Neural progenitor cell (in vitro differentiated cells): Measurements from ENCODE around the gene GBA3. TPM values are rescaled to one million over a fixed set of nuclear protein-coding genes. Genes with fewer than 3 reads are reported as not detected.

Experiments
- DNase-seq: peaks from one replicate; pipeline ENCODE4 v3.0.0-alpha.2; 2016; ENCODE audit warnings: low spot score
- H2AFZ ChIP-seq: fragments of 200-600 bp; sonication (generic); replicated peaks from 2 replicates; pipeline ENCODE4 v1.6.1; 2016; ENCODE audit warnings: antibody characterized with exemption
- H3F3A ChIP-seq: fragments of 200-600 bp; sonication (generic); 2 replicates; pipeline ENCODE4 v1.6.1; 2016; ENCODE audit warnings: antibody characterized with exemption, low read depth
- H3K27ac ChIP-seq: fragments of 200-600 bp; sonication (generic); 2 replicates; pipeline ENCODE4 v1.5.1; 2016; ENCODE audit warnings: mild to moderate bottlenecking
- H3K27me3 ChIP-seq: fragments of 200-600 bp; sonication (generic); 2 replicates; pipeline ENCODE4 v1.6.1; 2016; ENCODE audit warnings: mild to moderate bottlenecking, moderate library complexity
- H3K36me3 ChIP-seq: fragments of 200-600 bp; sonication (generic); 2 replicates; pipeline ENCODE4 v1.5.1; 2016
- H3K4me1 ChIP-seq: fragments of 200-600 bp; sonication (generic); 2 replicates; pipeline ENCODE4 v1.6.1; 2016; ENCODE audit warnings: mixed run types
- H3K4me2 ChIP-seq: fragments of 200-600 bp; sonication (generic); 2 replicates; pipeline ENCODE4 v1.6.1; 2016
- H3K4me3 ChIP-seq: fragments of 200-600 bp; sonication (generic); 2 replicates; pipeline ENCODE4 v1.5.1; 2016
- H3K79me2 ChIP-seq: fragments of 200-600 bp; sonication (generic); 2 replicates; pipeline ENCODE4 v1.6.1; 2016; ENCODE audit warnings: low read depth
- H3K9ac ChIP-seq: fragments of 200-600 bp; sonication (generic); 2 replicates; pipeline ENCODE4 v1.6.1; 2016
- H3K9me3 ChIP-seq: fragments of 200-600 bp; sonication (generic); 2 replicates; pipeline ENCODE4 v1.5.1; 2016; ENCODE audit warnings: low read depth
- H4K20me1 ChIP-seq: fragments of 200-600 bp; sonication (generic); 2 replicates; pipeline ENCODE4 v1.6.1; 2016; ENCODE audit warnings: low read depth
- H3K27ac Mint-ChIP-seq: 3 replicates; pipeline ENCODE4 v1.8.0; 2021; ENCODE audit warnings: mixed read lengths
- H3K27me3 Mint-ChIP-seq: 2 replicates; pipeline ENCODE4 v1.8.0; 2022; ENCODE audit warnings: low read depth, mild to moderate bottlenecking, inconsistent platforms, moderate library complexity, mixed read lengths; ENCODE audit not compliant: insufficient read depth
- H3K36me3 Mint-ChIP-seq: 3 replicates; pipeline ENCODE4 v1.8.0; 2021; ENCODE audit warnings: mixed read lengths
- H3K4me1 Mint-ChIP-seq: 3 replicates; pipeline ENCODE4 v1.8.0; 2021; ENCODE audit warnings: mixed read lengths
- H3K4me3 Mint-ChIP-seq: 3 replicates; pipeline ENCODE4 v1.8.0; 2021; ENCODE audit warnings: mild to moderate bottlenecking, moderate library complexity, mixed read lengths
- H3K9me3 Mint-ChIP-seq: 3 replicates; pipeline ENCODE4 v1.8.0; 2020; ENCODE audit warnings: mixed read lengths
- CTCF ChIP-seq: fragments of 200-600 bp; sonication (generic); IDR thresholded peaks from 2 replicates; pipeline ENCODE4 v1.5.1; 2017; ENCODE audit warnings: antibody characterized with exemption, mild to moderate bottlenecking
- EZH2 ChIP-seq: fragments of 200-600 bp; sonication (generic); IDR thresholded peaks from 2 replicates; pipeline ENCODE4 v1.6.1; 2017; ENCODE audit warnings: antibody characterized with exemption, mild to moderate bottlenecking, moderate library complexity
- EZH2phosphoT487 ChIP-seq: fragments of 200-600 bp; sonication (generic); IDR thresholded peaks from 2 replicates; pipeline ENCODE4 v1.6.1; 2017; ENCODE audit warnings: antibody characterized with exemption
- total RNA-seq: library from RNA; depleted of rRNA; stranded (reverse); fragments of >200 nt; gene quantifications from 2 replicates; pipeline ENCODE4 v1.2.3, GENCODE V29; 2015; ENCODE audit warnings: low replicate concordance

GBA3 gene
- total RNA-seq, 1 donor from 2014 or later, result not detected

- Histone ChIP-seq H3K4me2 (no peak overlapping the region), H3K27ac (no peak overlapping the region), H3K27me3 (no peaks in the 10 kb centered on the region), H3K4me1 (no peaks in the 10 kb centered on the region), H3K36me3 (no peaks in the 10 kb centered on the region), H3K9me3 (no peaks in the 10 kb centered on the region), H3F3A (no peaks in the 10 kb centered on the region), H3K4me3 (no peak overlapping the region), H3K79me2 (no peaks in the 10 kb centered on the region), H4K20me1 (no peaks in the 10 kb centered on the region), H2AFZ (no peak overlapping the region), H3K9ac (no peak overlapping the region)
- H3K27me3 Mint-ChIP-seq, result no peaks in the 10 kb centered on the region
- no peak for DNase-seq
- no peak overlapping the region for H3K27ac Mint-ChIP-seq
- TF ChIP-seq EZH2phosphoT487, result no peak
- no peaks in the 10 kb centered on the region for H3K9me3 Mint-ChIP-seq
- H3K4me3 Mint-ChIP-seq, result no peak overlapping the region
- H3K36me3 Mint-ChIP-seq, result no peaks in the 10 kb centered on the region
- no peaks in the 10 kb centered on the region for H3K4me1 Mint-ChIP-seq
Measured at GRCh38 chr4:22688236-22688635, 4.5 kb upstream of the GBA3 start.

DNA sequence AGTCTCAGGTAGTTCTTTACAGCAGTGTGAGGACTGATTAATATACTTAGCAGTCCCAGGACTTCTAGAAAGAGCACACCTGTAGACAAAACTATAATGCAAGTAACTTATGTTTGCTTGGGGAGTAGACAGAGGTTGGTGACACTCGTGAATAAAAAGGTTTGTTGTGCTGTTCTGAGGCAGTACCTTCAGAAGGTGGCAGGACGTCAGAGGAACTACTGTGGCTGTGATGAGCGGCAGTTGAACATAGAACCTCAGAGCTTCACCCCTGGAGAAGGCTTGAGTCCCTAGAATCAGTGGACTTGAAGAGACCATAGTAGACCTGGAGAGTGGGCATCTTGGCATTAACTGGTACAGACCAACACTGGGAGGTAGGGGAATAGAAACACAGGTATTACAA lies 3.3 kb upstream of the GBA3 start:
- Mint-ChIP-seq H3K9me3 (no peaks in the 10 kb centered on the region), H3K4me3 (no peak overlapping the region), H3K27me3 (no peaks in the 10 kb centered on the region), H3K36me3 (no peaks in the 10 kb centered on the region), H3K27ac (no peak overlapping the region), H3K4me1 (no peaks in the 10 kb centered on the region)
- TF ChIP-seq EZH2 (no peak), EZH2phosphoT487 (no peak), CTCF (no peak)
- Histone ChIP-seq H3K27me3 (no peaks in the 10 kb centered on the region), H3K27ac (no peak overlapping the region), H3K9me3 (no peaks in the 10 kb centered on the region), H3K36me3 (no peaks in the 10 kb centered on the region), H3K9ac (no peak overlapping the region), H4K20me1 (no peaks in the 10 kb centered on the region), H3F3A (no peaks in the 10 kb centered on the region), H3K79me2 (no peaks in the 10 kb centered on the region), H3K4me1 (no peaks in the 10 kb centered on the region), H3K4me2 (no peak overlapping the region), H3K4me3 (no peak overlapping the region), H2AFZ (no peak overlapping the region)
- no peak for DNase-seq

DNA sequence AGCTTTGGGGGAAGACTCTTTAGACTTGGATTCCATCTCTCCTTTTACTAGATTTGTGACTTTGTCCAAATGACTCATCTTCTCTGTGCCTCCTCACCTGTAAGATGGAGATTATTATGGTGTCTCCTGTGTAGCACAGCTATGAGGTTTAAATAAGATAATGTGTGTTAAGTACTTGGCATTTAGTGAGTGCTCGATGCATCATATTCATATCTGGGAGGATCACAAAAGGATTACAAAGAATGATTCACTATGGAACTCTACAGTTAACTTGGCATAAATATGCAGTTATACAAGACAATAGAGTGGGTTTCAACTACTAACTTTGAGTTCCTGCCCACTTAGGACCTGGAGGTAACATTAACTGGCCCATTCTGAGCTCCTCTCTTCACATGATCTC lies 2.3 kb downstream of the GBA3 start:
- Mint-ChIP-seq H3K4me3 (no peak overlapping the region), H3K4me1 (no peaks in the 10 kb centered on the region)
- no peaks in the 10 kb centered on the region for H3K4me1 ChIP-seq

GRCh38 chr4:22695917-22696316 lies 3.2 kb downstream of the GBA3 start:
- Histone ChIP-seq H3K27ac (no peak overlapping the region), H3F3A (no peaks in the 10 kb centered on the region), H3K9ac (no peak overlapping the region), H3K4me2 (no peak overlapping the region), H2AFZ (no peak overlapping the region), H3K36me3 (no peaks in the 10 kb centered on the region), H3K4me1 (no peaks in the 10 kb centered on the region), H3K27me3 (no peaks in the 10 kb centered on the region), H4K20me1 (no peaks in the 10 kb centered on the region), H3K9me3 (no peaks in the 10 kb centered on the region), H3K4me3 (no peak overlapping the region), H3K79me2 (no peaks in the 10 kb centered on the region)
- no peak for TF ChIP-seq CTCF
- no peak for TF ChIP-seq EZH2
- no peak for TF ChIP-seq EZH2phosphoT487
- Mint-ChIP-seq H3K36me3 (no peaks in the 10 kb centered on the region), H3K27ac (no peak overlapping the region), H3K4me1 (no peaks in the 10 kb centered on the region), H3K27me3 (peaks cover 2% of the 10 kb centered on the region), H3K9me3 (peaks cover 3% of the 10 kb centered on the region), H3K4me3 (no peak overlapping the region)
- no peak for DNase-seq

More for the DNA sequence above, 2.3 kb downstream of the GBA3 start:
- H3K27ac Mint-ChIP-seq, result no peak overlapping the region
- Histone ChIP-seq H3K9me3 (no peaks in the 10 kb centered on the region), H3K79me2 (no peaks in the 10 kb centered on the region), H3K4me2 (no peak overlapping the region), H3K27ac (no peak overlapping the region), H3K9ac (no peak overlapping the region), H3F3A (no peaks in the 10 kb centered on the region), H3K27me3 (no peaks in the 10 kb centered on the region), H2AFZ (no peak overlapping the region), H3K36me3 (no peaks in the 10 kb centered on the region), H3K4me3 (no peak overlapping the region), H4K20me1 (no peaks in the 10 kb centered on the region)
- no peaks in the 10 kb centered on the region for H3K9me3 Mint-ChIP-seq
- no peaks in the 10 kb centered on the region for H3K36me3 Mint-ChIP-seq
- peaks cover 2% of the 10 kb centered on the region for H3K27me3 Mint-ChIP-seq
- no peak for TF ChIP-seq CTCF
- TF ChIP-seq EZH2phosphoT487, result no peak
- no peak for TF ChIP-seq EZH2
- no peak for DNase-seq
